Activated CD4-positive, alpha-beta T cell treated with anti-CD3 and anti-CD28 coated beads, Interleukin-2, amount 50 U/mL, for 16 hours (primary cell): Measurements from ENCODE around the gene MAX.

Source experiments
- DNase-seq: peaks from one replicate; pipeline ENCODE4 v3.0.0-alpha.2; 2020

Gene MAX

GRCh38 chr14:65072256-65072655 is 30.1 kb downstream of the MAX start:
- DNase-seq: no peak

DNA sequence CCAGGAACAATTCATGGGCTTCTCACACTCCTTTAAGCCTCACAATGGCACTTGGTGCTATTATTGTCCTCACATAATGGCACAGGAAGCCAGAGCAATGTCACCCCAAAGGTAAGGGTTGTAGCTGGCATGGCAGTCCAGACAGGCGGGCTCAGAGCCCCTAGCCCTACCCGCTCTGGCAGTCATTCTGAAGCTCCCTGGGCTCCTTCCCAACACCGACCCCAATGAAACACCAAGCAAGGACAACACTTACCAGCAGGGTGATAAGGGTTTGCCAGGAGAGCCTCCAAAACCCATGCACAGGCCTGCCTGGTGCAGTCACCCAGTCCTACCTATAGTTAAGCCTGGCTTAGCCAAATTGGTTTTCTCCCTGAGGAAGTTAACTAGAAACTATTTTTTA is 30.8 kb downstream of the MAX start:
- DNase-seq: no peak

DNA sequence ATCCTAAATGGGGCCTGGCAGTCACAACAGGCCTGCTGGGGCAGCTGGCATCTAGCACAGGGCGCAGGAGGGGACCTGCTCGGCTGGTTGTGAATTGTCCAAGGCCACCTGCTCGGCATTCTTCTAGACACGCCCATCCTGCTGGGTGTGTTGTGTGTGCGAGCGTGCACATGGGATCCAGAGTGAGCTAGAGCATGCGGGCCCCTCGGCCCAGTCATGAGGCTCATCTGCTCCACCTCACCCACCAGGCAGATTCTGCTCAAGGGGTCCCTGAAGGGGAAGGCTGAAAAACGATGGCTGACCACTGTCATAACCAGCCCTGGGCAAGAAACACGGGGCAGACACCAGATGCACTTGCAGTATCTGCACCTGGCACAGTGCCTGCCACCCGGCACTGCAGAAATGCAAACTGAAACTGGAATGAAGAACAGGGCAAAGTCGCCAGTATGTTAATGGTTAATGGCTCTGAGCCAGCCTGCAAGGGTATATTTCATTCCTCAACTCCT is 31.8 kb downstream of the MAX start:
- no peak for DNase-seq

DNA sequence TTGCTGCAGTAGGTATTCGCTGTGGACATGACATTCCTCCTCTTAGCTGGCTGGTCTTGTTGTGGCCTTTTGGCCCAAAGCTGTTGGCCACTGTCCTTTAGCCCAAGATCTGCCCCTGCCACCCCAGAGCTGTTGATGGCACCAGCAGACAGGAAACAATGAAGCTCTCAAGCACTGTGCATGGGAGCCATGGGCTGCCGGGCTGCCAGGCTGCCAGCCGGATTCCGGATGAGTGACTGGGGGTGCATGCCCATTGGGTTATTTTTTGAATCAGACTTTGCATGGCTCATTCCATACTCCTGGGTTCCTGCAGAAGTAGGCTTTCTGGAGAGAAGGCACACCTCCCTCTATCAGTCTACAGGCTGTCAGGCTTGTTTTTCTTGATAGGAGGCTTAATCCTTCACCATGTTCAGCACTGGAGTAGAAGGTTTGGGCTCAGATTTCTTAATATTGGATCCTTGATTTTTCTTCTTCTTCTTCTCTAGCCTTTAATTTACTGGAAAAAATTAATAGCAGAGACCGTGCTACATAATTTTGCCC is 32.4 kb downstream of the MAX start:
- DNase-seq: no peak

GRCh38 chr14:65065719-65066118 is 36.6 kb downstream of the MAX start:
- DNase-seq: no peak

DNA sequence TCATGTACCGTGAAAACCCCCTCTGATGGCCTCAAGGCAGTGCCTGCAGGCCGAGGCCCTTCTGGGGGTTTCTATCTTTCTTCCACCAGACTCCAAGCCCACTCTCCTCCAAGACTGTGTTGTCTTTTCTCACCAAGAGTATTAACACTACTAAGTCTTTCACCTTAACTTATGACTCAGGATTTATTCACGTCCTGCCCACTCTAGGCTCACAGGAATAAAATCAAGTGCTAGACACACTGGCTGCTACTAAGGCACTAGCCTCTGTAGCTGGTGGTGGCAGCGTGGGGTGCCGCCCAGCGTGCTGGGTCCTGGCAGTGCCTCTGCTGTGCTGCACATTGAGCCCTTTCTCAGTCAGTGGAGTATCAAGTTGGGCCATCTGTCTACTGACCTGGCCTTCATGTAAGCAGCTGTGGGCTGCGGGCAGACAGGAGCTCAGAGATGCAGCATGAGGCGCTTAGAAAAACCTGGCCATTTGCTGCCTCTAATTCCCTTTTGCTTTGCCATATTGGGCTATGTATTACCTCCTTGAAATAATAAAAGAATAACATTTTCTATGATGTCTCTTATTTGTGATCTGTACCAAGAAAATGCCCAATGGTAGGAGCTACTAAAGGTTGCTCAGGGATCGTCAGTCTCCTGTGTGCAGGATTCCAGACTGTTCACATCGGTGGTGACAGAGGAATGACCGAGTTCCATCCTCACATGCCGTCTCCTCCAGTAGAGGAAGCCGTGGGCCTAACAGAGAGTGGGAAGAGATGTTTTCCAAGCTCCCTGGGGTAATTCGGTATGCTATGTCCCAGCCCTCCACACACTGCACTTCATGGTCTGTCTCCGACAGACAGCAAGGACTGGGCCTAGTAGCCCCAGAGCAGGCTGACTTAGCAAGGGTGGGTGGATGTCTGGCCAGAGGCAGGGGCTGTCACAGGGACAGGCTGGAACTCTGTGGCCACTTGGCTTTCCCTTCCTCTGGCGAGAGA is 39.9 kb downstream of the MAX start:
- DNase-seq: no peak

DNA sequence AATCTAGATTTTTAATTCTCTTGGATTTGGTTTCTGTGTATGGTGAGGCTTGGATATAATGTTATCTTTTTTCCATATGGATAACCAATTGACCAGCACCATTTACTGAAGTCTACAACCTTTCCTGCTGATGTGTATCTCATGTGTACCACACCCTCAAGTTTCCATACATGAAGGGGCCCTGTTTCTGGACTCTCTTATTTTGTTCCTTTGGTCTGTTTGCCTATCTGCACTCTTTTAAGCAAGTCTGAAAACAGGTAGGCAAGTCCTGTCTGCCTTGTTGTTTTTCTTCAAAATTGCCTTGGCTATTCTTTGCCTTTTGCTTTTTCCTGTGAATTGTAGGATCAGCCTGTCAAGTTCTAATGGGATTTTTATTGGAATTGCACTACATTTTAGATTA is 44.6 kb downstream of the MAX start:
- DNase-seq: no peak

GRCh38 chr14:65054471-65055085 is 47.7 kb downstream of the MAX start:
- no peak for DNase-seq

- no peak for DNase-seq
Observed at GRCh38 chr14:65053466-65053865, 48.9 kb downstream of the MAX start.

DNA sequence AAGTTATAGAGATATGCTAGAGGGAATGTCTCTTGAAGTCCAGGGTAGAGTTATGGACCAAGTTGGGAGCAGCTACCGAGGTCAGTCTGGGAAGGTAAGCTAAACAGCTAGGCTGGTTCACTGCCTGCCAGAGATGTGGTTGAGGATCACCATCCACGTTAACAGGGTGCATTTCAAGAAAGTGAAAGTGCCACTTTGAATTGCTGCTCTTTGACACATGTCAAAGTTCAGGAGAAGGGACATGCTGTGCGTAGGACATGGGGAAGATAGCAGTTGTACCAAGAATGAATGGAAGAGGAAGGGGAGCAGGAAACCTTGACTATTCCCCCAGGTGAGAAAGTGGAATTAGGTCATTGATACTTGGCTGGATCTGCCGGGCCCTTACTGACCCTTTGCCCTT is 49.5 kb downstream of the MAX start:
- no peak for DNase-seq

- no peak for DNase-seq
Observed at GRCh38 chr14:65045709-65046108, 56.6 kb downstream of the MAX start.

DNA sequence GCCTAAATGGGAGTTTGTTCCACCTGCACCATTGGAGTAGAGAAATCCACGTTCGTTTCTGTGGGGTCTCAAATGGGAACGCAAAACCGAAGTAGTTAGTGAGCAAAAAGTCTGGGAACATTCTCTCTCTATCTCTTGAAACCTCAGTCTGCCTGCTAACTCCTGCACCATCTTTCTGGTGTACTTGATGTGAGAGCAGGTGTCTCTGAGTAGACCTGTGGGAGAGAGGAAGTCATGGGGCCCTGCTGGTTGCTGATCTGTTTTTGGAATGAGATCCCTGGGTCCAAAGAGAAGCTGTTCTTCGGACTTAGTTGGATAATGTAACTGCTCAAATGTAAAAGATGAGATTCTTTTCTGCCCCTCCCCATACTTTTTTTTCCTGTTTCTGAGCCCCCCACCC is 57.3 kb downstream of the MAX start:
- DNase-seq: no peak

- no peak for DNase-seq
Observed at GRCh38 chr14:65044596-65044959, 57.7 kb downstream of the MAX start.

- DNase-seq: no peak
Observed at GRCh38 chr14:65043893-65044595, 58.3 kb downstream of the MAX start.

- no peak for DNase-seq
Observed at GRCh38 chr14:65042731-65043372, 59.5 kb downstream of the MAX start.

GRCh38 chr14:65042296-65042695 is 60.0 kb downstream of the MAX start:
- DNase-seq: no peak

DNA sequence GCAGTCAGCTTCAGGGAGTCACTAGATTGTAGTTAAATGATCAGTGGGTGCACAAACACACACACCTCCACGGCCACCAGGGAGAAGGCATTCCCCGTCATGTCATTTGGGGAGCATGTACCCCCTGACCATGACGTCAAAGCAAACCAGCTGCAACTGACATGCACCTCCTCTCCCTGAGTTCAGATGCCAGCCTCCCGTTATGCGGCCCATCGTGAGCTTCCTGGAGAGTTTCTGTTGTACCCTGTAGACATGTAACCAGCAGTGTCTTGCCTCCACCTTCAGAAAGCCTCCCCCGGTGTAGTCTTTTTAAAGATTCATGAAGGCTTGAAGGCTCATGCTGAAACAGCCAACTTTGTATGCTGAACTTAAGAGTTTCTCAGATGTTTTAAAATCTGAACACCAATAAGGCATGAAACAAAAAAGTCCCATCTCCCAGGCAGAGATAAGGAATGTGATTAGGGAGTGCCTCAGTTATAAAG is 60.8 kb downstream of the MAX start:
- no peak for DNase-seq

DNA sequence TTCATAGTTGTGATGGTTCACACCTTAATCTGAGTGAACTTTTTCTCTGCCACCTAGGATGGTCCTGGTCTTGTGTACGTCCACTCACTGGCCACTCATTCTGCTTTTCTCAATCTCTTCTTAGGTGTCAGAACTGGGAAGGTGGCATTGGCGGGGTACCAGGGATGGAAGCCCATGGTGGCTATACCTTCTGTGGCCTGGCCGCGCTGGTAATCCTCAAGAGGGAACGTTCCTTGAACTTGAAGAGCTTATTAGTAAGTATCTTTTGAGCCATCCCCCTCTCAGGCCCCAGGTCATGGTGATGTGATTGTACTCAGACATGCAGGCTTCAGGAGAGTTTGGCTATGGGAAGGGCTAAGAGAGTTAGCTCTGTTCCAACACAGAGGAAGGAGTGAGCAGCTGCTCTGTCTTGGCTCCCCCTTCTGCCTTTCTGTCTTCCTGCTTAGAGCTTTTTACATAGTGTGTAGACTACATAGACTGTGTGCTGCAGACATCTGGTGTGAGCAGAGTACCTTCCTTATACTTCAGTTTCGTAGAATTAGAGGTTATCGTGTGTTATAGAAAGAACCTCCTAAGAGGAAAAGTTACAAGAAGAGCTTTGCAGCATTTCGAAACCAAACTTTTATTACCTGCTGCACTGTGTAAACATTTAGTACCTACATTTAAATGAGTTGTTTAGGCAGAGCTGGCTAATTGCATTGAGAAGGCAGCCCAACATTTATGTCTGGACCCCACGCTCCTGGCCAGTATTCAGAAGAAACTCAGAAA is 61.5 kb downstream of the MAX start:
- DNase-seq: no peak

DNA sequence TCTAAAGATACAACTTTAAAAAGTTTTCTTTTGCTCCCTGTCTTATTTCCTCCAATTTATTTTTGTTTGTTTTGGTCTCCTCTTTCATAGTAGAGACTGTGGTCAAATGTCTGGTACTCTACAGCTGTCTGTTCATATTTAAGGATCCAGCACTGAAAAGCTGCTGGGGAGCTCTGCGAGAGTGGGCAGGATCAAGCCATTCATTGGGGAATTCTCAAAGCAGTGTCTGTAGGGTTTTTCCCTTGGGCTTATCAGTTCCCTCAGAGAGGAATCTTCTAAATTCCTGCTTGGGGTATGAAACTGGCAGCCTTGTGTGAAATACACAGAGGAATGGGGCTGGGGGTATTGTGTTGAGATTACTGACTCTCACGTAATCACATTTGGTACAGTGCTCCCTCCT is 63.4 kb downstream of the MAX start:
- DNase-seq: no peak

DNA sequence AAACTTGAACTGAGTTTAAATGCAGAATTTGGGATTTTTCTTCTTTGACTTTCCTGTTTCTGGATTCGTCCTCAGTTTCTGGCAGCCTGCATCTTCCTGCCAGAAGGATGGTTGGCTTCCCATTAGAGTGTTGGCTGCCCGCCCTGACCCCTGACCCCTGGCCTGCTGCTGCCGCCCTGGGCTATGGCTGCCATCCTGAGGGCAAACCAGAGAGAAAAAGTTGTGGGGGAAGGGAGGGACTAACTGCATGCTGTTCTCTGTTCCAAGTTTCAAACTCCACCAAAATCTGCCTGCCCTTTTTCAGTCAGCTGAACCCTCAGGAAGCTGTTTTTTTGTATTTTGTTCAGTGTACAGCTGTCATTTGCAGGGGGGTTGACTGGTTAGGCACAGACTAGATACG is 67.3 kb downstream of the MAX start:
- no peak for DNase-seq

GRCh38 chr14:65034021-65034420 is 68.3 kb downstream of the MAX start:
- no peak for DNase-seq

DNA sequence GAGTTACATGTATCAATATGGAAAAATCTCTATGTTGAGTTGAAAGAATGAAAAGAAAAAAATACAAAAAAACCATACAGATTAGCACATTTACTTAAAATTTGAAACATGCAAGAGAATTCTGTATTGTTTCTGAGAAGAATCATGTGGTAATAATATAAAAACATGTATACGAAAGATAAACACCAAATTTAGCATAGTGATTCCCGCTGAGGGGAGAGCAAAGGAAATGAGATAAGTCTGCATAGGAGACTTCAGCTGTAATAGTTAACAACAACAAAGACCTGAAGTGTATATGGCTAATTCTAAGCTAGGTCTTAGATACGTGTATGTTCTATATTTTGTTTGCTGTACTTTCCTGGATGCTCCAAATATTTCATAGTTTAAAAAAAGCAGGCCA is 69.1 kb downstream of the MAX start:
- no peak for DNase-seq
